Stimulated activated CD8-positive, alpha-beta memory T cell treated with anti-CD3 and anti-CD28 coated beads, Interleukin-7, amount 100 ng/mL, for 1 hour (primary cell): Measurements from ENCODE around the gene FAM241B.

Experiments used
- DNase-seq, 2 donors: peaks; one replicate each; pipeline ENCODE4 v3.0.0-alpha.2; 2020; ENCODE audit warnings: low read depth in 2 of 2

The FAM241B gene

DNA sequence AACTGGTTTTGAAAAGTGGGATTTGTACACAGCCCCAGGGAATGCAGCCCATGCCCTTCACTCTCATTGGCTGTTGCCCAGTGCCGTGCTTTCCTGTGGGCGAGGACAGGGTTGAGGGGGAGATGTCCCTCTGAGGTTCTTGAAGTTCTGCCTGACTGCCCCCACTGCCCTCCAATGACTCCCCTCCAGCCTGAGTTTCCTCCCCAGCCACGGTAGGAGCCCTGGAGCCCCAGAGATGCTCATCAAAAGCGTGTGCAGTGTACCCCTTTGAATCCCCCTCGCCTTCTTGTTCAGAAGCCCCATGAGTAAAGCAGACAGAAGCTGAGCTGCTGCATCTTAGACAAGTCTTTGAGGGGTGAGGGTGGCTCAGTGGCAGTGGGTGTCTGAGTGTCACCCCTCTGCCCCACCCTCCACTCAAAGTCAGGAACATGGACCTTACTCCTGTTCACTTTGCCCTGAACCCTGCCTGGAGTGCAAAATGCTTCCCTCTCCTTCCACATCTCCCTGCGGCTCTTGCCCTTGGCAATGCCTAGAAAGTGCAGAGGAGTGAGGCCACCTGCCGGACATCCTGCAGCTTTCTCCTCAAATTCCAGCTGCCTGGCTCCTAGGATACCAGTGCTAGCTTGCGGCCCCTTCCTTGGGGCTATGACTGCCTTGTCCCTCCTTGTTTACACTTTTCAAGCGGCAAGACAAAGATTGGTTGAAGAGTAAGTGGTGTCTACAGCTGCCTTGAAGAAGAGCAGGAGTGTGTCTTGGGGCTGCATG lies 19.9 kb downstream of the FAM241B start:
- no peak for DNase-seq

DNA sequence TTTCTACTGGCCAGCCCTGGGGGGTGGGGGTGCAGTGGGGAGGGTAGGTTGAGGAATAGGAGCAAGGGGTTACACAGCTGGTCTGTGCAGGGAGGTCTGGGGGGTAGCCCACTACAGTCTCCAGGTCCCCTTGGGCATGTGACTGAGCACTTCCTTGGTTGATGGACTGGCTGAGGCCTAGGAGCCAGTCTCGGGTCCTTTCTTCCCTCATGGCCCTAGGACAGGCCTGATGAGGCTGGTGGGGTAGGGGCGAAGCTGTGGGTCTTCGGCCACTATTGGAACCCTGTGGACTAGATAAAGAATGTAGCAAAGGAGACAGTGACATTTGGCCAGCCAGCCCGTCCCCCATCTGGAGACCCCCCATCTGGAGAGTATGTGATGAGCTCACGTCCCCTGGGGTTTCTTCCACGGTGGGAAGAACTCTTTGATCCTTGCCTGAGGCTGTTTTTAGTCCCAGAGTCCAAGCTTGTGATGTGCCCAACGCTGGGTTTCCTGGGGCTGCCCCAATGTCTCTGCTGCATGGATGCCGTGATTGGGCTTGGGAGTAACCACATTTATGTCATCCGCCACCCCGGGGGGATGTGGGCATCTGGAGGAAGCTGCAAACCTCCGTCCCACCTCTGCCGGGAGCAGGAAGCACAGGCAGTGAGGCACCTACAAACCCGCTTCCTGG lies 20.7 kb downstream of the FAM241B start:
- no peak for DNase-seq

DNA sequence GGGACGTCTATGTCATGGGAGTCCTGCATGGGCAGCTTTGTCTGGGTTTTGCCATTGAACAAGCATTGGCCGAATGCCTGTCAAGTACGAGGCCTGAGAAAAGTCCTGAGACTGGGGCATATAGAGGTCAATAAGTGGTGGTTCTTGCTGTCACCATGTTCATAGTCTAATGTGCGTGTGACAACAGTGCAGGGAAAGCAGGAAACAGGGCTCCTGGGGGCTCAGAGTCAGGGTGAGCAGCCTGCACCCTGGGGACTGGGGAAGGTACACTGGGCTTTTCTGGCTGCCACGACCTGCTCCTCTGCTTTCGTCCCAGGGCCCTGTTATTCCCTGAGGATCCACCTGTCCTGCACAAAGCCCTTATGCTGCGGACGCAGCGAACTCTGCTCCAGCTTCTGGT lies 21.3 kb downstream of the FAM241B start:
- no peak for DNase-seq

- DNase-seq: no peak
Measured at GRCh38 chr10:69652111-69652856, 22.2 kb downstream of the FAM241B start.

GRCh38 chr10:69652857-69653199 lies 22.8 kb downstream of the FAM241B start:
- no peak for DNase-seq

GRCh38 chr10:69653561-69653960 lies 23.5 kb downstream of the FAM241B start:
- no peak for DNase-seq

GRCh38 chr10:69655124-69655867 lies 25.2 kb downstream of the FAM241B start:
- DNase-seq: no peak

GRCh38 chr10:69655868-69656555 lies 26.0 kb downstream of the FAM241B start:
- no peak for DNase-seq

DNA sequence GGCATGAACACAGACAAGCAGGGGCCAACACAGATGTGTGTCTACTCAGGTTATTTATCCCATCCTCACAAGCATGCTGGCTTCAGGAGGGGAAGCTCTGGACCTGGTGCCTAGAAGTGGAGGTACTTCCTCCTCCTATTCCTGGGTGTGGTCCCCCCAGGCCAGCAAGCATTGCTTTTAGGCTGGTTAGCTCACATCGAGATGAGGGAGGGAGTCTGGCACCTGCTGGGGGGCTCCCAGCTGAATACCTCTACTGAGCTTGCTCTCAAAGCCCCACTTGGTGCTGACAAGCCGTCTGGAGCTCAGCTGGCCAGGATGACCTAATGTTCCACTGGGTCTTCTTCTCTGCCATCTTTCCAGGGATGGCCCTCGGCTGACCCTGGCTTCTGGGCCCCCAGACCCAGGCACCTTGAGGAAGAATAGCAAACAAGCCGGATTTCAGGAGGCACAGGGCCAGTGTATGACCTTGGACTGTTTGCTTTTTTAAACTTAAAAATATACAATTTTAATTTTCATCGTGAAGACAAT lies 26.8 kb downstream of the FAM241B start:
- no peak for DNase-seq

GRCh38 chr10:69657430-69657829 lies 27.4 kb downstream of the FAM241B start:
- no peak for DNase-seq

GRCh38 chr10:69657866-69658265 lies 27.8 kb downstream of the FAM241B start:
- DNase-seq: no peak

- DNase-seq: no peak
Measured at GRCh38 chr10:69659241-69660038, 29.4 kb downstream of the FAM241B start.

- no peak for DNase-seq
Measured at GRCh38 chr10:69660296-69660695, 30.2 kb downstream of the FAM241B start.

GRCh38 chr10:69661414-69662172 lies 31.5 kb downstream of the FAM241B start:
- DNase-seq: no peak

DNA sequence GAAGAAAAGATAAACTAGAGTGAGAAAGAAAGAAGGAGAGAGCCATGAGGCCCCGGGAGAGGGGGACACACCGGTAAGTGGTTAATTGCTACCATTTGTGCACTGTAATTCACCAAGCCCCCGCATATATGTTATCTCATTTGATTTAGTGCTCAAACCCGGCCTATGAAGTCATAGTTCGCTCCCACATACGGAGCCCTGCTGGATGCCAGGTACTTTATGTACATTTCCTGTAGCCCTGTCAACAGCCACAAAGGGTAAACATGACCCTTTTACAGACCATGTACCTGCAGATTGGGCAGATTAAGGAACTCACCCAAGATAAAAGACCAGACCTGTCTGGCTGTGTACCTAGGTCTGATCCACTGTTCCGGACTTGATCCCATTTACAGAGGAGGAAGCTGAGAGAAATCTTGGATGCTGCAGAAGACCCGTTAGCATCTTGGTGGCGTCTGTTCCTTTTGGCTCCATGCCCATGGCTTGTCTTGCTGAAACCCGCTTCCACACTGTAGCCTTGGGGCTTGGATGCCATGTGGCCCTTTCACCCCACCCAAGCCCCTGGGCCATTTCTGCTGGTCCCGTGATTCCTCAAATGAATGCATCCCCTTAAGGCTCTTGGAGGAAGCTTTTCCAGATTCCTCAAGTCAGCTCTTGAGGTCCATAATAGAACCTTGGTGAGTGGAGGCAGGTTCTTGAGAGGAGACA lies 32.3 kb downstream of the FAM241B start:
- no peak for DNase-seq

DNA sequence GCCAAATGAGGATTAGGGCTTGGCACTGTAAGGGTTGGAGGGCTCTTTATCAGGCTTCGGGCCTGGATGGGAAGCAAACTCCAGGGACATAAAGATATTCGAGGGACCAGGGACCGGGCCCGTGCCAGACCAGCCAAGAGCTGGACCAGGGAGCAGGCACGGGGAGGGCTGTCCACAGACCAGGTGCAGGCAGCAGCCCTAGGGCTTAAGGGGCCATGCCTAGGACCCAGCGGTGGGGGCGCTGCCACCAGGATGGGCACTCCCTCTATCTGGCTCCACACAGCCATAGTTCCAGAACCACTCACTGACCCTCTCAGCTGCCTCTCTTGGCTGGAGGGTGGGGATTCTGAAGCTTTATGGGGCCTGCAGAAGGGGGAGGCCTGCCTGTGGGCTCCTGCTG lies 32.9 kb downstream of the FAM241B start:
- DNase-seq: no peak

GRCh38 chr10:69663369-69663947 lies 33.4 kb downstream of the FAM241B start:
- no peak for DNase-seq

- DNase-seq: no peak
Measured at GRCh38 chr10:69665474-69666320, 35.6 kb downstream of the FAM241B start.
